K562 (cell line): ENCODE results near the gene TJP3. TPM values are rescaled to one million over a fixed set of nuclear protein-coding genes. Genes with fewer than 3 reads are reported as not detected.
A peak's percentile ranks its signal among the peaks of the same experiment; 100 is the strongest.

Source experiments
- ATAC-seq: fragments of 200-7000 bp; cut with Tn5 transposase; 3 replicates; pipeline ENCODE4 v1.9.1; 2020; ENCODE audit warnings: moderate library complexity
- BruUV-seq: library from RNA; stranded (reverse); fragments of 400-500 nt; replicated peaks from 2 replicates; lab custom pipeline; 2021; lab: Mats Ljungman, UMichigan
- CTCF ChIA-PET: fragments of 300-600 bp; formaldehyde crosslinking; extraction: SDS; loops from one replicate; lab custom pipeline; 2021; ENCODE audit warnings: low intra/inter-chr PET ratio; lab: Yijun Ruan, JAX
- POLR2A ChIA-PET: fragments of 300-600, 350-650 bp; sonication (Branson Sonifier 250); formaldehyde crosslinking; extraction: SDS; loops from one replicate; lab custom pipeline; 2021; ENCODE audit warnings: antibody characterized with exemption, inconsistent platforms; lab: Yijun Ruan, JAX
- DNase-seq, 4 experiments: peaks; one replicate each; pipeline versions ENCODE4 v3.0.0 to v3.0.0-alpha.2; 2011 to 2018; ENCODE audit warnings: low spot score in 3 of 4, mixed read lengths in 3 of 4; ENCODE audit errors: extremely low read depth in 1 of 4
- FAIRE-seq: peaks from 2 replicates; lab custom pipeline; 2011; peaks lifted over from hg19 to GRCh38; lab: Jason Lieb, UNC
- H2AFZ ChIP-seq: 2 replicates; pipeline ENCODE4 v1.6.0; 2011; ENCODE audit warnings: low read depth, low read length, control low read depth, inconsistent platforms
- H3K27ac ChIP-seq: fragments of 200-600 bp; 3 replicates; pipeline ENCODE4 v1.8.0; 2011; ENCODE audit warnings: low read depth, mild to moderate bottlenecking, control low read depth, inconsistent platforms, low read length, moderate library complexity, mixed read lengths; ENCODE audit errors: extremely low read depth
- H3K27me3 ChIP-seq, 2 experiments: fragments of 300-600 bp in 1 of 2; 2 replicates in 1 of 2; 3 replicates in 1 of 2; pipeline versions ENCODE4 v1.6.0 to v1.8.0; 2011; ENCODE audit warnings: inconsistent platforms in 2 of 2, low read length in 2 of 2, mild to moderate bottlenecking in 1 of 2, mixed read lengths in 1 of 2, moderate library complexity in 1 of 2; ENCODE audit not compliant: control insufficient read depth in 2 of 2, insufficient read depth in 2 of 2
- H3K36me3 ChIP-seq: fragments of 300-600 bp; 3 replicates; pipeline ENCODE4 v1.8.0; 2011; ENCODE audit warnings: mild to moderate bottlenecking, low read length, inconsistent platforms; ENCODE audit not compliant: control insufficient read depth, insufficient read depth
- H3K4me1 ChIP-seq, 2 experiments: fragments of 200-600 bp in 1 of 2; replicated peaks in 1 of 2; 2 replicates in 1 of 2; 3 replicates in 1 of 2; pipeline versions ENCODE4 v1.5.1 to v1.8.0; 2011; ENCODE audit warnings: inconsistent platforms in 2 of 2, low read length in 2 of 2, mild to moderate bottlenecking in 1 of 2, mixed read lengths in 1 of 2, moderate library complexity in 1 of 2; ENCODE audit not compliant: control insufficient read depth in 2 of 2, insufficient read depth in 2 of 2
- H3K4me2 ChIP-seq: 2 replicates; pipeline ENCODE4 v1.6.1; 2011; ENCODE audit warnings: low read length, control low read depth, inconsistent platforms, mixed read lengths; ENCODE audit not compliant: insufficient read depth
- H3K4me3 ChIP-seq: fragments of 200-600 bp; sonication (generic), shearing (Covaris generic); 2 replicates; pipeline ENCODE4 v1.5.1; 2016; ENCODE audit warnings: control low read depth, inconsistent platforms
- H3K79me2 ChIP-seq: fragments of 200-600 bp; 3 replicates; pipeline ENCODE4 v1.8.0; 2011; ENCODE audit warnings: low read length, inconsistent platforms; ENCODE audit not compliant: control insufficient read depth, insufficient read depth
- H3K9ac ChIP-seq, 2 experiments: 2 replicates each; pipeline versions ENCODE4 v1.6.0 to v1.6.1; 2011; ENCODE audit warnings: low read depth in 2 of 2, low read length in 2 of 2, control low read depth in 1 of 2, inconsistent platforms in 1 of 2, mild to moderate bottlenecking in 1 of 2, mixed read lengths in 1 of 2; ENCODE audit not compliant: insufficient read depth in 1 of 2
- H3K9me1 ChIP-seq: one replicate; pipeline ENCODE4 v1.6.0; 2011; ENCODE audit warnings: inconsistent platforms, mild to moderate bottlenecking, low read length, moderate library complexity; ENCODE audit not compliant: control insufficient read depth, insufficient read depth
- H3K9me3 ChIP-seq: replicated peaks from 2 replicates; pipeline ENCODE4 v1.5.1; 2011; ENCODE audit warnings: low read depth, low read length, inconsistent platforms; ENCODE audit not compliant: control insufficient read depth, insufficient read depth
- H4K20me1 ChIP-seq: replicated peaks from 2 replicates; pipeline ENCODE4 v1.6.1; 2011; ENCODE audit warnings: low read length, inconsistent platforms, mixed read lengths; ENCODE audit not compliant: control insufficient read depth, insufficient read depth
- BCOR ChIP-seq: fragments of 450-650 bp; IDR thresholded peaks from 2 replicates; pipeline ENCODE4 v1.6.1; 2016
- ESRRA ChIP-seq: fragments of 450-650 bp; IDR thresholded peaks from 2 replicates; pipeline ENCODE4 v1.6.1; 2014; ENCODE audit warnings: low read depth, mild to moderate bottlenecking, moderate library complexity, borderline replicate concordance
- HMGN3 ChIP-seq: IDR thresholded peaks from 2 replicates; pipeline ENCODE4 v1.6.1; 2011; ENCODE audit warnings: borderline replicate concordance, low read depth, mild to moderate bottlenecking, mixed read lengths, low read length; ENCODE audit not compliant: insufficient read length; ENCODE audit errors: extremely low read depth
- ILK ChIP-seq: fragments of 450-650 bp; IDR thresholded peaks from 2 replicates; pipeline ENCODE4 v1.6.1; 2016; ENCODE audit warnings: missing genetic modification characterization, low read depth, mild to moderate bottlenecking, missing compliant biosample characterization, moderate library complexity, borderline replicate concordance
- MYBL2 ChIP-seq, 2 experiments: fragments of 450-650 bp in 1 of 2; sonication (generic) in 1 of 2; formaldehyde crosslinking in 1 of 2; IDR thresholded peaks; 2 replicates each; pipeline versions ENCODE4 v1.6.1 to v1.8.1; 2017 to 2022; ENCODE audit warnings: borderline replicate concordance in 1 of 2, inconsistent platforms in 1 of 2, low read depth in 1 of 2, mild to moderate bottlenecking in 1 of 2, missing genetic modification reagents in 1 of 2, moderate library complexity in 1 of 2
- NFATC3 ChIP-seq: fragments of 450-650 bp; IDR thresholded peaks from 2 replicates; pipeline ENCODE4 v1.6.1; 2017; ENCODE audit warnings: mild to moderate bottlenecking
- PHF20 ChIP-seq: fragments of 450-650 bp; IDR thresholded peaks from 2 replicates; pipeline ENCODE4 v1.6.1; 2018; ENCODE audit not compliant: partially characterized antibody
- SIN3A ChIP-seq, 2 experiments: fragments of 150-350 bp in 1 of 2; IDR thresholded peaks; 2 replicates each; pipeline ENCODE4 v1.6.1; 2011 to 2016; ENCODE audit warnings: borderline replicate concordance in 2 of 2, low read depth in 2 of 2, low read length in 2 of 2, mild to moderate bottlenecking in 2 of 2, moderate library complexity in 2 of 2; ENCODE audit not compliant: control insufficient read depth in 1 of 2
- SMAD1 ChIP-seq: fragments of 150-350 bp; IDR thresholded peaks from 2 replicates; pipeline ENCODE4 v1.6.1; 2014; ENCODE audit warnings: low read length, low read depth; ENCODE audit not compliant: partially characterized antibody
- TBL1XR1 ChIP-seq, 2 experiments: IDR thresholded peaks; 2 replicates each; pipeline ENCODE4 v1.6.1; 2012; ENCODE audit warnings: improper control_type of control experiment in 2 of 2, low read length in 2 of 2, mild to moderate bottlenecking in 1 of 2
- ZFX ChIP-seq: sonication (generic); formaldehyde crosslinking; IDR thresholded peaks from 2 replicates; pipeline ENCODE4 v1.8.0; 2022; ENCODE audit warnings: mild to moderate bottlenecking, missing genetic modification reagents, moderate library complexity
- ZNF253 ChIP-seq: fragments of 250-450 bp; sonication (Bioruptor Pico); conservative IDR thresholded peaks from 2 replicates; pipeline ENCODE4 v1.6.1; 2021; ENCODE audit warnings: mild to moderate bottlenecking
- ZNF408 ChIP-seq: fragments of 250-450 bp; sonication (Bioruptor Pico); IDR thresholded peaks from 2 replicates; pipeline ENCODE4 v1.4.0; 2020; ENCODE audit warnings: low read depth, mild to moderate bottlenecking, moderate library complexity
- WGBS: fragments of 100-300 bp; shearing (Covaris generic); methylation state at CpG from one replicate; pipeline ENCODE4 v1.1.6; 2016; ENCODE audit warnings: low coverage, mixed read lengths; ENCODE audit not compliant: insufficient coverage; ENCODE audit errors: missing lambda C conversion rate; 5-methylcytosine and 5-hydroxymethylcytosine counted together
- in situ Hi-C: fragments of 300-500 bp; cut with MboI; formaldehyde crosslinking; loops from 4 replicates; pipeline ENCODE4 v1.15.0; 2018; ENCODE audit warnings: inconsistent platforms, mixed read lengths
- intact Hi-C: fragments of 100-400 bp; cut with micrococcal nuclease; formaldehyde crosslinking; loops from 2 replicates; pipeline ENCODE4 v1.14.2; 2022
- polyA plus RNA-seq, 8 experiments: library from polyadenylated mRNA; depleted of rRNA in 4 of 8; stranded (reverse) in 5 of 8; unstranded in 3 of 8; fragments of >200 nt; fragmentation: Nextera tagmentation in 2 of 8; fragmentation: Illumina TruSeq in 1 of 8; extraction: Ambion mirVana in 2 of 8; extraction: Trizol in 1 of 8; gene quantifications; 2 replicates each; pipeline versions ENCODE4 v1.2.1 to v1.2.3, GENCODE V29; 2011 to 2014; ENCODE audit warnings: inconsistent platforms in 1 of 8, missing spikeins in 1 of 8
- total RNA-seq, 7 experiments: library from RNA; depleted of rRNA in 6 of 7; stranded (reverse); fragments of >200 nt in 6 of 7; fragmentation: Illumina TruSeq in 2 of 7; extraction: Trizol in 2 of 7; gene quantifications; 2 replicates each; pipeline versions ENCODE4 v1.2.1 to v1.2.3, GENCODE V29; 2011 to 2021; ENCODE audit warnings: low replicate concordance in 1 of 7
- TF ChIP-seq, protein P1 (sequence below): fragments of 250-450 bp; sonication (Bioruptor Pico); IDR thresholded peaks from 2 replicates; pipeline ENCODE4 v1.4.0; 2020; ENCODE audit warnings: mild to moderate bottlenecking, moderate library complexity, borderline replicate concordance
- TF ChIP-seq, protein P2 (sequence below): sonication (generic); formaldehyde crosslinking; IDR thresholded peaks from 2 replicates; pipeline ENCODE4 v1.8.1; 2023; ENCODE audit warnings: mild to moderate bottlenecking, missing genetic modification reagents
- TF ChIP-seq, protein P3 (sequence below): sonication (generic); formaldehyde crosslinking; IDR thresholded peaks from 2 replicates; pipeline ENCODE4 v1.9.0; 2022; ENCODE audit warnings: mild to moderate bottlenecking, missing genetic modification reagents

The TJP3 gene
- total and polyA plus RNA-seq, 9 of the 15 experiments (the other 6 are each of a cell fraction or from before 2014, with no cell fraction given), result 0.11 to 2.4 (median 0.57) TPM; not detected in 1

DNA sequence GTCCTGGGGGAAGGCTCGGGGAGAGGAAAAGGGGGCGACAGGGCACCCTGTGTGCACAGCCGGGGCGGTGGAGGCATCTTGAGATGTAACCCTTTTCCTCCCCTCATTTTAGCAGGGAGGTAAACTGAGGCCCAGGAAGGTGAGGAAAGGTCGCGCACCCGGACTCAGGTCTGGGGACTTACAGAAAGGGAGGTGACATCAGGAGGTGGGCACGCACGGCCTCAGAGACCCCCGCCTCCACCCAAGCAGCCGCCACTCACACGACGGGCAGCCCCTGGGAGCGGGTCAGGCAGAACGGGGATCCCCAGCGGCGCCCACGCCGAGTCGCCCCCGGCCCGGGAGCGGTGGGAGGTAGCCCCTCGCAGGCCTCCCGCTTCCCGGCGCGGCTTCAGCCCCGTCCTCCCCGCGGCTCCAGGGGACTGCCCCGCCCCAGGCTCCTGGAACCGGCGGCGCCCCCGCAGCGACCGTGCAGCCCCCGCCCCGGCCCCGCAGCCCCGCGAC lies 8.4 kb upstream of the TJP3 start:
- Histone ChIP-seq H3K4me1 (peaks cover 13 to 55% of the 10 kb centered on the region in 2 experiments), H3K9me1 (peaks cover 7% of the 10 kb centered on the region), H3K9me3 (no peaks in the 10 kb centered on the region; the same call in 1 of the 2 replicates), H3K36me3 (peaks cover 6% of the 10 kb centered on the region; the same call in 1 of the 3 replicates), H2AFZ (no peak overlapping the region; the same call in 1 of the 2 replicates), H4K20me1 (peaks cover 19% of the 10 kb centered on the region), H3K79me2 (peaks cover 47% of the 10 kb centered on the region), H3K9ac (peak overlapping the region; percentile 69 to 91), H3K27me3 (no peaks in the 10 kb centered on the region), H3K4me3 (peak overlapping the region; percentile 85), H3K4me2 (peak overlapping the region; percentile 93), H3K27ac (peak overlapping the region; percentile 81)
- FAIRE-seq (no peak), DNase-seq (no peak), ATAC-seq (peak; percentile 15; the same call in 2 of the 3 replicates)
- in situ Hi-C loops, result loop anchor here (10.0 kb wide), 2 partner anchors 375 to 405 kb away; no protein-coding TSS in a partner anchor
- CTCF ChIA-PET, result interaction anchor here (0.6 to 1.4 kb wide), 2 partner anchors 32 to 34 kb away, joined by 4 to 5 read pairs; no protein-coding TSS in a partner anchor
- 2% methylated on average over 20 of the region's 43 CpGs for WGBS
- POLR2A ChIA-PET, result interaction anchor here (1.3 kb wide), 1 partner anchor 13 kb away, joined by 3 read pairs; no protein-coding TSS in a partner anchor
- intact Hi-C loops, result loop anchor here (2.0 to 10.0 kb wide), 2 partner anchors 31 to 375 kb away; no protein-coding TSS in a partner anchor
- TSS peak; percentile 66 for BruUV-seq
- TF ChIP-seq ZNF253, result no peak
- TF ChIP-seq, protein P1, sequence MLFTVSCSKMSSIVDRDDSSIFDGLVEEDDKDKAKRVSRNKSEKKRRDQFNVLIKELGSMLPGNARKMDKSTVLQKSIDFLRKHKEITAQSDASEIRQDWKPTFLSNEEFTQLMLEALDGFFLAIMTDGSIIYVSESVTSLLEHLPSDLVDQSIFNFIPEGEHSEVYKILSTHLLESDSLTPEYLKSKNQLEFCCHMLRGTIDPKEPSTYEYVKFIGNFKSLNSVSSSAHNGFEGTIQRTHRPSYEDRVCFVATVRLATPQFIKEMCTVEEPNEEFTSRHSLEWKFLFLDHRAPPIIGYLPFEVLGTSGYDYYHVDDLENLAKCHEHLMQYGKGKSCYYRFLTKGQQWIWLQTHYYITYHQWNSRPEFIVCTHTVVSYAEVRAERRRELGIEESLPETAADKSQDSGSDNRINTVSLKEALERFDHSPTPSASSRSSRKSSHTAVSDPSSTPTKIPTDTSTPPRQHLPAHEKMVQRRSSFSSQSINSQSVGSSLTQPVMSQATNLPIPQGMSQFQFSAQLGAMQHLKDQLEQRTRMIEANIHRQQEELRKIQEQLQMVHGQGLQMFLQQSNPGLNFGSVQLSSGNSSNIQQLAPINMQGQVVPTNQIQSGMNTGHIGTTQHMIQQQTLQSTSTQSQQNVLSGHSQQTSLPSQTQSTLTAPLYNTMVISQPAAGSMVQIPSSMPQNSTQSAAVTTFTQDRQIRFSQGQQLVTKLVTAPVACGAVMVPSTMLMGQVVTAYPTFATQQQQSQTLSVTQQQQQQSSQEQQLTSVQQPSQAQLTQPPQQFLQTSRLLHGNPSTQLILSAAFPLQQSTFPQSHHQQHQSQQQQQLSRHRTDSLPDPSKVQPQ (CRISPR knock-in tag), result no peak
- TF ChIP-seq SMAD1, result no peak
- TF ChIP-seq, protein P2, sequence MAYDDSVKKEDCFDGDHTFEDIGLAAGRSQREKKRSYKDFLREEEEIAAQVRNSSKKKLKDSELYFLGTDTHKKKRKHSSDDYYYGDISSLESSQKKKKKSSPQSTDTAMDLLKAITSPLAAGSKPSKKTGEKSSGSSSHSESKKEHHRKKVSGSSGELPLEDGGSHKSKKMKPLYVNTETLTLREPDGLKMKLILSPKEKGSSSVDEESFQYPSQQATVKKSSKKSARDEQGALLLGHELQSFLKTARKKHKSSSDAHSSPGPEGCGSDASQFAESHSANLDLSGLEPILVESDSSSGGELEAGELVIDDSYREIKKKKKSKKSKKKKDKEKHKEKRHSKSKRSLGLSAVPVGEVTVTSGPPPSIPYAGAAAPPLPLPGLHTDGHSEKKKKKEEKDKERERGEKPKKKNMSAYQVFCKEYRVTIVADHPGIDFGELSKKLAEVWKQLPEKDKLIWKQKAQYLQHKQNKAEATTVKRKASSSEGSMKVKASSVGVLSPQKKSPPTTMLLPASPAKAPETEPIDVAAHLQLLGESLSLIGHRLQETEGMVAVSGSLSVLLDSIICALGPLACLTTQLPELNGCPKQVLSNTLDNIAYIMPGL (CRISPR knock-in tag), result no peak
- no peak for TF ChIP-seq ESRRA
- TF ChIP-seq, protein P3, sequence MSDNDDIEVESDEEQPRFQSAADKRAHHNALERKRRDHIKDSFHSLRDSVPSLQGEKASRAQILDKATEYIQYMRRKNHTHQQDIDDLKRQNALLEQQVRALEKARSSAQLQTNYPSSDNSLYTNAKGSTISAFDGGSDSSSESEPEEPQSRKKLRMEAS (CRISPR knock-in tag), result 0 out of 2 replicates have a peak, but pooled peaks have one; percentile 8
- TF ChIP-seq ILK (tag), result no peak
- no peak for TF ChIP-seq TBL1XR1 (IDR thresholded peaks at IDR 0.05; ENCODE audit: low read length in 2 of 2)
- TF ChIP-seq SIN3A (IDR thresholded peaks at IDR 0.05; ENCODE audit: borderline replicate concordance in 2 of 2, control insufficient read depth in 1 of 2, low read depth in 2 of 2, low read length in 2 of 2), result 0 out of 4 replicates have a peak, but pooled peaks of 1 of the 2 experiments have one; percentile 5
- no peak for TF ChIP-seq PHF20
- TF ChIP-seq MYBL2 (IDR thresholded peaks at IDR 0.05; ENCODE audit: low read depth), result no peak
- TF ChIP-seq MYBL2 (CRISPR knock-in tag; IDR thresholded peaks at IDR 0.05; ENCODE audit: borderline replicate concordance), result no peak
- 0 out of 2 replicates have a peak, but pooled peaks have one; percentile 24 for TF ChIP-seq BCOR
- TF ChIP-seq HMGN3, result peak; percentile 14
- peak; percentile 44 for TF ChIP-seq ZFX (CRISPR knock-in tag)
- no peak for TF ChIP-seq ZNF408
- TF ChIP-seq NFATC3, result no peak
